ENCODE data around the gene CFAP92.

The CFAP92 gene

GRCh38 chr3:129009266-129009665, 15.4 kb upstream of the CFAP92 start:
- in situ Hi-C loops (cut with HindIII; ENCODE audit: low sequenced_read_pairs) = no loop called here
- no peak for DNase-seq (ENCODE audit: low read depth)
- H3K4me3 ChIP-seq (ENCODE audit: low read depth, low read length) = no peak overlapping the region
- no peak for TF ChIP-seq CTCF (IDR thresholded peaks at IDR 0.05; ENCODE audit: low read depth, low read length, missing control alignments)

- no peak overlapping the region for H3K4me3 ChIP-seq (ENCODE audit: low read depth, low read length)
- in situ Hi-C loops (cut with HindIII; ENCODE audit: low sequenced_read_pairs) = no loop called here
- DNase-seq (ENCODE audit: low read depth) = no peak
- no peak for TF ChIP-seq CTCF (IDR thresholded peaks at IDR 0.05; ENCODE audit: low read depth, low read length, missing control alignments)
Observed at GRCh38 chr3:129007792-129008191, 13.9 kb upstream of the CFAP92 start.

GRCh38 chr3:129006864-129007263, 13.0 kb upstream of the CFAP92 start:
- no peak for DNase-seq (ENCODE audit: low read depth)
- no peak overlapping the region for H3K4me3 ChIP-seq (ENCODE audit: low read depth, low read length)
- TF ChIP-seq CTCF (IDR thresholded peaks at IDR 0.05; ENCODE audit: low read depth, low read length, missing control alignments) = no peak
- in situ Hi-C loops (cut with HindIII; ENCODE audit: low sequenced_read_pairs) = no loop called here

GRCh38 chr3:129005526-129006303, 11.8 kb upstream of the CFAP92 start:
- no peak overlapping the region for H3K4me3 ChIP-seq (ENCODE audit: low read depth, low read length)
- in situ Hi-C loops (cut with HindIII; ENCODE audit: low sequenced_read_pairs) = no loop called here
- no peak for DNase-seq (ENCODE audit: low read depth)
- TF ChIP-seq CTCF (IDR thresholded peaks at IDR 0.05; ENCODE audit: low read depth, low read length, missing control alignments) = no peak

GRCh38 chr3:129004639-129005295, 10.9 kb upstream of the CFAP92 start:
- no peak for DNase-seq (ENCODE audit: low read depth)
- in situ Hi-C loops (cut with HindIII; ENCODE audit: low sequenced_read_pairs) = no loop called here
- H3K4me3 ChIP-seq (ENCODE audit: low read depth, low read length) = no peak overlapping the region
- no peak for TF ChIP-seq CTCF (IDR thresholded peaks at IDR 0.05; ENCODE audit: low read depth, low read length, missing control alignments)

- no peak for DNase-seq (ENCODE audit: low read depth)
- TF ChIP-seq CTCF (IDR thresholded peaks at IDR 0.05; ENCODE audit: low read depth, low read length, missing control alignments) = no peak
- in situ Hi-C loops (cut with HindIII; ENCODE audit: low sequenced_read_pairs) = no loop called here
- no peak overlapping the region for H3K4me3 ChIP-seq (ENCODE audit: low read depth, low read length)
Observed at GRCh38 chr3:129003578-129004112, 9.8 kb upstream of the CFAP92 start.
